A549 (cell line): ENCODE measurements around the gene ARL15. TPM values are rescaled to one million over a fixed set of nuclear protein-coding genes. Genes with fewer than 3 reads are reported as not detected.

Experiments
- ATAC-seq, 2 experiments: fragments of 200-7000 bp in 1 of 2; fragments of >200 bp in 1 of 2; cut with Nextera tagmentation in 1 of 2; cut with Tn5 transposase in 1 of 2; 3 replicates each; pipeline versions ENCODE4 v1.8.0 to v1.9.1; 2018 to 2020; ENCODE audit warnings: mild to moderate bottlenecking in 1 of 2, moderate library complexity in 1 of 2
- CTCF ChIA-PET: fragments of 300-600 bp; sonication (Branson Sonifier 250); formaldehyde crosslinking; extraction: SDS; loops from one replicate; lab custom pipeline; 2021; ENCODE audit warnings: antibody characterized with exemption, inconsistent platforms; lab: Yijun Ruan, JAX
- POLR2A ChIA-PET: fragments of 350-600 bp; formaldehyde crosslinking; extraction: SDS; loops from one replicate; lab custom pipeline; 2021; ENCODE audit warnings: antibody characterized with exemption, inconsistent platforms; lab: Yijun Ruan, JAX
- DNase-seq, 2 experiments: peaks; one replicate each; pipeline versions ENCODE4 v3.0.0 to v3.0.0-alpha.2; 2011 to 2016; ENCODE audit warnings: low read depth in 1 of 2, low spot score in 1 of 2
- FAIRE-seq: peaks from 2 replicates; lab custom pipeline; 2011; peaks lifted over from hg19 to GRCh38; lab: Jason Lieb, UNC
- H3K27ac ChIP-seq, 2 experiments: fragments of >200 bp; sonication (Bioruptor Twin); formaldehyde crosslinking; 3 replicates each; pipeline ENCODE4 v1.5.1; 2016 to 2017
- H3K4me1 ChIP-seq: fragments of >200 bp; sonication (Bioruptor Twin); formaldehyde crosslinking; 3 replicates; pipeline ENCODE4 v1.6.1; 2016
- H3K4me2 ChIP-seq: fragments of >200 bp; sonication (Bioruptor Twin); formaldehyde crosslinking; 3 replicates; pipeline ENCODE4 v1.6.1; 2016
- H3K4me3 ChIP-seq: fragments of >200 bp; sonication (Bioruptor Twin); formaldehyde crosslinking; 3 replicates; pipeline ENCODE4 v1.5.1; 2016
- H3K9me3 ChIP-seq: fragments of >200 bp; sonication (Bioruptor Twin); formaldehyde crosslinking; 3 replicates; pipeline ENCODE4 v1.6.1; 2016
- BHLHE40 ChIP-seq: IDR thresholded peaks from 2 replicates; pipeline ENCODE4 v1.6.1; 2012; ENCODE audit warnings: low read depth, low read length, inconsistent platforms
- CBX2 ChIP-seq: fragments of 200-600 bp; sonication (generic); IDR thresholded peaks from 2 replicates; pipeline ENCODE4 v1.6.1; 2016; ENCODE audit warnings: low read depth, mild to moderate bottlenecking, borderline replicate concordance
- CBX8 ChIP-seq: fragments of 200-600 bp; sonication (generic); IDR thresholded peaks from 2 replicates; pipeline ENCODE4 v1.6.1; 2016
- CEBPB ChIP-seq, 2 experiments: fragments of >200 bp in 1 of 2; sonication (Bioruptor Twin) in 1 of 2; formaldehyde crosslinking in 1 of 2; IDR thresholded peaks; 2 replicates each; pipeline ENCODE4 v1.6.1; 2012 to 2016
- CHD4 ChIP-seq: fragments of 200-600 bp; sonication (generic); IDR thresholded peaks from 2 replicates; pipeline ENCODE4 v1.6.1; 2016; ENCODE audit warnings: antibody characterized with exemption, mild to moderate bottlenecking, borderline replicate concordance
- EP300 ChIP-seq, 2 experiments: fragments of >200 bp; sonication (Bioruptor Twin); formaldehyde crosslinking; IDR thresholded peaks; 2 replicates in 1 of 2; 3 replicates in 1 of 2; pipeline ENCODE4 v1.6.1; 2016 to 2017
- FOSB ChIP-seq: fragments of 250-450 bp; sonication (Bioruptor Pico); IDR thresholded peaks from 2 replicates; pipeline ENCODE4 v1.5.0; 2020; ENCODE audit warnings: mild to moderate bottlenecking, moderate library complexity
- FOSL2 ChIP-seq, 2 experiments: fragments of 450-650 bp in 1 of 2; fragments of >200 bp in 1 of 2; sonication (Bioruptor Twin) in 1 of 2; formaldehyde crosslinking; IDR thresholded peaks; 2 replicates each; pipeline versions ENCODE4 v1.5.0 to v1.6.1; 2016 to 2020; ENCODE audit warnings: mild to moderate bottlenecking in 1 of 2, moderate library complexity in 1 of 2
- GATA3 ChIP-seq: IDR thresholded peaks from 2 replicates; pipeline ENCODE4 v1.6.1; 2012; ENCODE audit warnings: borderline replicate concordance
- HEYL ChIP-seq: fragments of 250-450 bp; sonication (Bioruptor Pico); IDR thresholded peaks from 2 replicates; pipeline ENCODE4 v1.8.0; 2021; ENCODE audit warnings: mild to moderate bottlenecking, moderate library complexity
- HOXB13 ChIP-seq: fragments of 250-450 bp; sonication (Bioruptor Pico); IDR thresholded peaks from 2 replicates; pipeline ENCODE4 v1.5.0; 2020; ENCODE audit warnings: low read depth, mild to moderate bottlenecking, moderate library complexity
- HOXB5 ChIP-seq: fragments of 250-450 bp; sonication (Bioruptor Pico); IDR thresholded peaks from 2 replicates; pipeline ENCODE4 v1.5.0; 2020; ENCODE audit warnings: mild to moderate bottlenecking, moderate library complexity
- JUNB ChIP-seq: fragments of >200 bp; sonication (Bioruptor Twin); formaldehyde crosslinking; IDR thresholded peaks from 2 replicates; pipeline ENCODE4 v1.6.1; 2016
- KDM1A ChIP-seq: fragments of 200-600 bp; sonication (generic); IDR thresholded peaks from 2 replicates; pipeline ENCODE4 v1.6.1; 2016; ENCODE audit warnings: low read depth, mild to moderate bottlenecking
- POLR2AphosphoS2 ChIP-seq: conservative IDR thresholded peaks from 2 replicates; pipeline ENCODE4 v1.6.1; 2012; ENCODE audit warnings: low read length, improper control_type of control experiment, inconsistent platforms
- RARB ChIP-seq: fragments of 250-450 bp; sonication (Bioruptor Pico); IDR thresholded peaks from 2 replicates; pipeline ENCODE4 v1.8.0; 2021; ENCODE audit warnings: mild to moderate bottlenecking, moderate library complexity
- RFX5 ChIP-seq: fragments of 450-650 bp; IDR thresholded peaks from 2 replicates; pipeline ENCODE4 v1.7.1; 2014; ENCODE audit warnings: antibody characterized with exemption, mild to moderate bottlenecking, moderate library complexity
- ZNF302 ChIP-seq: fragments of 250-450 bp; sonication (Bioruptor Pico); IDR thresholded peaks from 2 replicates; pipeline ENCODE4 v1.9.0; 2021; ENCODE audit warnings: inconsistent platforms, mild to moderate bottlenecking, moderate library complexity
- ZSCAN20 ChIP-seq: fragments of 250-450 bp; sonication (Bioruptor Pico); IDR thresholded peaks from 2 replicates; pipeline ENCODE4 v1.8.0; 2022; ENCODE audit warnings: mild to moderate bottlenecking, moderate library complexity
- WGBS: methylation state at CpG from one replicate; pipeline ENCODE4 v1.1.6; 2017; ENCODE audit errors: missing lambda C conversion rate; 5-methylcytosine and 5-hydroxymethylcytosine counted together
- polyA plus RNA-seq, 4 experiments: library from polyadenylated mRNA; depleted of rRNA in 3 of 4; stranded (reverse); fragments of >200 nt; fragmentation: RNase III in 1 of 4; extraction: RNeasy Plus Mini Kit Qiagen cat#74134 plus additional on column Dnase treatment in 1 of 4; gene quantifications; 2 replicates in 3 of 4; 3 replicates in 1 of 4; pipeline ENCODE4 v1.2.3, GENCODE V29; 2011 to 2017
- TF ChIP-seq, protein P1 (sequence below): fragments of 200-600 bp; sonication (generic); IDR thresholded peaks from 2 replicates; pipeline ENCODE4 v1.6.1; 2016; ENCODE audit warnings: antibody characterized with exemption, mild to moderate bottlenecking, moderate library complexity
- TF ChIP-seq, protein P2 (sequence below): IDR thresholded peaks from 2 replicates; pipeline ENCODE4 v1.6.1; 2012; ENCODE audit warnings: low read depth, borderline replicate concordance
- TF ChIP-seq, protein P3 (sequence below): fragments of 250-450 bp; sonication (Bioruptor Pico); IDR thresholded peaks from 2 replicates; pipeline ENCODE4 v1.5.0; 2020; ENCODE audit warnings: low read depth, mild to moderate bottlenecking, moderate library complexity
- TF ChIP-seq, protein P4 (sequence below): fragments of >200 bp; sonication (Bioruptor Twin); formaldehyde crosslinking; IDR thresholded peaks from 2 replicates; pipeline ENCODE4 v1.6.1; 2016
- TF ChIP-seq, protein P5 (sequence below): fragments of >200 bp; sonication (Bioruptor Twin); formaldehyde crosslinking; IDR thresholded peaks from 3 replicates; pipeline ENCODE4 v1.5.1; 2016

Gene ARL15
- polyA plus RNA-seq, 2 of the 4 experiments (the other 2 are of a cell fraction): 11.8 to 12.1 TPM

DNA sequence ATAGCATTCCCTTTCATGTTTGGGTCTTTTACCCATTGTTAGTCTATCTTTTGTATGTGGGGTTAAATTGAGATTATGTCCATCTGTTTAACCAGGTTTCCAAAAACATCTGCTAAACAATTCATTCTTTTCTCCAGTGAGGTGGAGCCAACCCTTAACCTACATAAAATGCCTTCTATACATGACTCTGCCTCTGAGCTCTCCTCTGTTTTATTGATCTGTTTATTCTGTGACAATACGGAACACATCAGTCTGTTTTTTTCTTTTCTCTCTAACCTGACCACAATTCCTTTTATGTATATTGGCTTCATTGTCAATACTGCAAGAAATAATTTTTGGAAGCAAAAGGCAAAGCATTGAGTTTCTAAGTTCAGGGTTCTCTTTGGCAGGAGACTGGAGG is 9.9 kb upstream of the ARL15 start:
- ChIA-PET CTCF (no interaction called here), POLR2A (no interaction called here)
- no peak for DNase-seq
- TF ChIP-seq FOSL2 (IDR thresholded peaks at IDR 0.05) (no peak), FOSL2 (CRISPR knock-in tag; IDR thresholded peaks at IDR 0.05) (no peak), HOXB13 (no peak), RFX5 (no peak)
- TF ChIP-seq, protein P1, sequence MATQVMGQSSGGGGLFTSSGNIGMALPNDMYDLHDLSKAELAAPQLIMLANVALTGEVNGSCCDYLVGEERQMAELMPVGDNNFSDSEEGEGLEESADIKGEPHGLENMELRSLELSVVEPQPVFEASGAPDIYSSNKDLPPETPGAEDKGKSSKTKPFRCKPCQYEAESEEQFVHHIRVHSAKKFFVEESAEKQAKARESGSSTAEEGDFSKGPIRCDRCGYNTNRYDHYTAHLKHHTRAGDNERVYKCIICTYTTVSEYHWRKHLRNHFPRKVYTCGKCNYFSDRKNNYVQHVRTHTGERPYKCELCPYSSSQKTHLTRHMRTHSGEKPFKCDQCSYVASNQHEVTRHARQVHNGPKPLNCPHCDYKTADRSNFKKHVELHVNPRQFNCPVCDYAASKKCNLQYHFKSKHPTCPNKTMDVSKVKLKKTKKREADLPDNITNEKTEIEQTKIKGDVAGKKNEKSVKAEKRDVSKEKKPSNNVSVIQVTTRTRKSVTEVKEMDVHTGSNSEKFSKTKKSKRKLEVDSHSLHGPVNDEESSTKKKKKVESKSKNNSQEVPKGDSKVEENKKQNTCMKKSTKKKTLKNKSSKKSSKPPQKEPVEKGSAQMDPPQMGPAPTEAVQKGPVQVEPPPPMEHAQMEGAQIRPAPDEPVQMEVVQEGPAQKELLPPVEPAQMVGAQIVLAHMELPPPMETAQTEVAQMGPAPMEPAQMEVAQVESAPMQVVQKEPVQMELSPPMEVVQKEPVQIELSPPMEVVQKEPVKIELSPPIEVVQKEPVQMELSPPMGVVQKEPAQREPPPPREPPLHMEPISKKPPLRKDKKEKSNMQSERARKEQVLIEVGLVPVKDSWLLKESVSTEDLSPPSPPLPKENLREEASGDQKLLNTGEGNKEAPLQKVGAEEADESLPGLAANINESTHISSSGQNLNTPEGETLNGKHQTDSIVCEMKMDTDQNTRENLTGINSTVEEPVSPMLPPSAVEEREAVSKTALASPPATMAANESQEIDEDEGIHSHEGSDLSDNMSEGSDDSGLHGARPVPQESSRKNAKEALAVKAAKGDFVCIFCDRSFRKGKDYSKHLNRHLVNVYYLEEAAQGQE: no peak
- TF ChIP-seq, protein P2, sequence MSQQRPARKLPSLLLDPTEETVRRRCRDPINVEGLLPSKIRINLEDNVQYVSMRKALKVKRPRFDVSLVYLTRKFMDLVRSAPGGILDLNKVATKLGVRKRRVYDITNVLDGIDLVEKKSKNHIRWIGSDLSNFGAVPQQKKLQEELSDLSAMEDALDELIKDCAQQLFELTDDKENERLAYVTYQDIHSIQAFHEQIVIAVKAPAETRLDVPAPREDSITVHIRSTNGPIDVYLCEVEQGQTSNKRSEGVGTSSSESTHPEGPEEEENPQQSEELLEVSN: no peak
- TF ChIP-seq, protein P3, sequence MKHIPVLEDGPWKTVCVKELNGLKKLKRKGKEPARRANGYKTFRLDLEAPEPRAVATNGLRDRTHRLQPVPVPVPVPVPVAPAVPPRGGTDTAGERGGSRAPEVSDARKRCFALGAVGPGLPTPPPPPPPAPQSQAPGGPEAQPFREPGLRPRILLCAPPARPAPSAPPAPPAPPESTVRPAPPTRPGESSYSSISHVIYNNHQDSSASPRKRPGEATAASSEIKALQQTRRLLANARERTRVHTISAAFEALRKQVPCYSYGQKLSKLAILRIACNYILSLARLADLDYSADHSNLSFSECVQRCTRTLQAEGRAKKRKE: no peak
- H3K4me2 ChIP-seq: no peak overlapping the region
- WGBS: 93% methylated on average over 1 of the region's 1 CpG
- FAIRE-seq: no peak
- no peak for ATAC-seq
- no peak overlapping the region for H3K4me3 ChIP-seq
- H3K9me3 ChIP-seq: no peaks in the 10 kb centered on the region
- no peak overlapping the region for H3K27ac ChIP-seq
- no peaks in the 10 kb centered on the region for H3K4me1 ChIP-seq

DNA sequence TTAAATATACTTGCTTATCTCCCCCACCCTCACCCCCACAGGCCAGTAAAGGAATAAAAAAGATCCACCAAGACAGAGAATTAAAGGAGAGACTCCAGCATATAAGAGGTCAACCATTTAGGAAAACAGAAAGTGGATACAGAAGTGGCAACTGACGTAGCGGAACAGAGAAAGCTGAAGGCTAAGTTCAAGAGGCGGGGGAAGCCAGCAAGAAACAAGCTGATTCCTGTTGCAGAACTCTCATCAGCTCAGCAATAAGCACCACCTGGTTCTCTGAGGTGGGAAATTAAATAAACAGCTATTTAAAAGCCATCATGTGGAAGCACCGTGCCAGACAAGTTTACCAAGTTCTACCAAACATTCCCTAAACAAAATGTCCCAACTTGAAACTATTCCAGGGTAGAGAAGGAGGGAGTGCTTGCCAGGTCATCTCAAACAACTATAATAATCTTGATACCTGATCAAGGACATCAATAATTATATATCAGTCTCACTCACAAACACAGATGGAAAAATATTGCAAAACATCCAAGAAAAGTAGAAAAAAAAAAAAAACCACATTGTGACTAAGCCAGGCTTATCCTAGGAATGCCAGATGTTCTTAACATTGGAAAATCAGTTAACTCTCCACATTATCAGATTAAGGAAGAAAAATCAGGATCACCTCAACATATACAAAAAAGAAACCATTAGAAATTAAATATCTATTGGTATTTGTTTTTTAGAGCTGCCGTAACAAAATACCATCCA is 7.3 kb upstream of the ARL15 start:
- FAIRE-seq: no peak
- no peak overlapping the region for H3K4me3 ChIP-seq
- 55% methylated on average over 5 of the region's 5 CpGs for WGBS
- CTCF ChIA-PET: interaction anchor here (0.6 to 1.0 kb wide), 3 partner anchors 17 to 853 kb away, joined by 3 to 4 read pairs (median 3); no protein-coding TSS in a partner anchor
- ATAC-seq: no peak
- no peak overlapping the region for H3K27ac ChIP-seq
- no peak for TF ChIP-seq POLR2AphosphoS2
- TF ChIP-seq EP300 (IDR thresholded peaks at IDR 0.05): no peak
- TF ChIP-seq CBX8: no peak
- TF ChIP-seq, protein P3: no peak
- TF ChIP-seq, protein P4, sequence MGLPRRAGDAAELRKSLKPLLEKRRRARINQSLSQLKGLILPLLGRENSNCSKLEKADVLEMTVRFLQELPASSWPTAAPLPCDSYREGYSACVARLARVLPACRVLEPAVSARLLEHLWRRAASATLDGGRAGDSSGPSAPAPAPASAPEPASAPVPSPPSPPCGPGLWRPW: no peak
- no peak for TF ChIP-seq FOSB (CRISPR knock-in tag)
- TF ChIP-seq, protein P5, sequence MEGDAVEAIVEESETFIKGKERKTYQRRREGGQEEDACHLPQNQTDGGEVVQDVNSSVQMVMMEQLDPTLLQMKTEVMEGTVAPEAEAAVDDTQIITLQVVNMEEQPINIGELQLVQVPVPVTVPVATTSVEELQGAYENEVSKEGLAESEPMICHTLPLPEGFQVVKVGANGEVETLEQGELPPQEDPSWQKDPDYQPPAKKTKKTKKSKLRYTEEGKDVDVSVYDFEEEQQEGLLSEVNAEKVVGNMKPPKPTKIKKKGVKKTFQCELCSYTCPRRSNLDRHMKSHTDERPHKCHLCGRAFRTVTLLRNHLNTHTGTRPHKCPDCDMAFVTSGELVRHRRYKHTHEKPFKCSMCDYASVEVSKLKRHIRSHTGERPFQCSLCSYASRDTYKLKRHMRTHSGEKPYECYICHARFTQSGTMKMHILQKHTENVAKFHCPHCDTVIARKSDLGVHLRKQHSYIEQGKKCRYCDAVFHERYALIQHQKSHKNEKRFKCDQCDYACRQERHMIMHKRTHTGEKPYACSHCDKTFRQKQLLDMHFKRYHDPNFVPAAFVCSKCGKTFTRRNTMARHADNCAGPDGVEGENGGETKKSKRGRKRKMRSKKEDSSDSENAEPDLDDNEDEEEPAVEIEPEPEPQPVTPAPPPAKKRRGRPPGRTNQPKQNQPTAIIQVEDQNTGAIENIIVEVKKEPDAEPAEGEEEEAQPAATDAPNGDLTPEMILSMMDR: no peak
- no peak for TF ChIP-seq ZNF302 (CRISPR knock-in tag)
- no peak for TF ChIP-seq HOXB5 (CRISPR knock-in tag)
- no peak for TF ChIP-seq ZSCAN20
- TF ChIP-seq CBX2: no peak
- TF ChIP-seq KDM1A: no peak
- no peak for TF ChIP-seq CHD4
- TF ChIP-seq GATA3: no peak
- no peak for TF ChIP-seq BHLHE40
- no peak for TF ChIP-seq JUNB
- TF ChIP-seq CEBPB (IDR thresholded peaks at IDR 0.05): no peak
- no peak for TF ChIP-seq RARB
- no peak for TF ChIP-seq HEYL (CRISPR knock-in tag)
- no peak overlapping the region for H3K4me2 ChIP-seq
- no peaks in the 10 kb centered on the region for H3K4me1 ChIP-seq
- no peak for DNase-seq
- POLR2A ChIA-PET: no interaction called here
- no peaks in the 10 kb centered on the region for H3K9me3 ChIP-seq
